NCI-H82 (cell line): Measurements from ENCODE around the gene NFIA.

Experiments
- DNase-seq: peaks from one replicate; lab custom pipeline; 2025; lab: John Stamatoyannopoulos, UW

Gene NFIA

DNA sequence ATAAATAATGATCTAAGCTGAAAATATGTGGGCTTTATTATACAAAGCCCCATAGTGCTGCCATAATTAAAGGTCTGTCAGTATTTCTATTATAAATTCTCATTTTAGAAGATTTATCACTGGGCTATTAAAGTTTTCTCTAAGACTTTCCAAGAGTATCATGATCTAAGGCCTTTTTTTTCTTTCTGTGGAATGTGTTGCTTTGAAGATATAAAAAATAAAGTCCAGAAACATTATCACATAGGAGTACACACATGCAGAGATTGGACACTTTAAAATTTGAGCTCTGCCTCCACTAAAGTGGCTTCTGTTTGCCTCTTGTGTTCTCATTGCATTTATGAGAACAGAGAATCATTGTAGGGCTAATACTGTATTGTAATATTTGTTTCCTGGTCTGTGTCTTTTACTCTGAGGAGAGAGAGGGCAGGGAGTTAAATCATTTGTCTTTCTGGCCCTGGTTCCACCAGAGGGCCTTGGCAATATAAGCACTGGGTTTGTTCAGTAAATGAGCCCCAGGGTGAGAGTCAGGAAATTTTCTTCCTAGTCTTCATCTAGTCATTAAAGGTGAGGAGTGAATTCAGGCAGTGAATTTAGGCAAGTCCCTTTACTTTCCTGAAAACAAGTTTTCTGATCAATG lies 70.2 kb downstream of the NFIA start:
- DNase-seq = no peak

- no peak for DNase-seq
Observed at GRCh38 chr1:61156576-61157467, 74.5 kb downstream of the NFIA start.

- no peak for DNase-seq
Observed at GRCh38 chr1:61157468-61157987, 75.2 kb downstream of the NFIA start.

GRCh38 chr1:61158591-61158990 lies 76.2 kb downstream of the NFIA start:
- no peak for DNase-seq

GRCh38 chr1:61160526-61160925 lies 78.2 kb downstream of the NFIA start:
- no peak for DNase-seq

DNA sequence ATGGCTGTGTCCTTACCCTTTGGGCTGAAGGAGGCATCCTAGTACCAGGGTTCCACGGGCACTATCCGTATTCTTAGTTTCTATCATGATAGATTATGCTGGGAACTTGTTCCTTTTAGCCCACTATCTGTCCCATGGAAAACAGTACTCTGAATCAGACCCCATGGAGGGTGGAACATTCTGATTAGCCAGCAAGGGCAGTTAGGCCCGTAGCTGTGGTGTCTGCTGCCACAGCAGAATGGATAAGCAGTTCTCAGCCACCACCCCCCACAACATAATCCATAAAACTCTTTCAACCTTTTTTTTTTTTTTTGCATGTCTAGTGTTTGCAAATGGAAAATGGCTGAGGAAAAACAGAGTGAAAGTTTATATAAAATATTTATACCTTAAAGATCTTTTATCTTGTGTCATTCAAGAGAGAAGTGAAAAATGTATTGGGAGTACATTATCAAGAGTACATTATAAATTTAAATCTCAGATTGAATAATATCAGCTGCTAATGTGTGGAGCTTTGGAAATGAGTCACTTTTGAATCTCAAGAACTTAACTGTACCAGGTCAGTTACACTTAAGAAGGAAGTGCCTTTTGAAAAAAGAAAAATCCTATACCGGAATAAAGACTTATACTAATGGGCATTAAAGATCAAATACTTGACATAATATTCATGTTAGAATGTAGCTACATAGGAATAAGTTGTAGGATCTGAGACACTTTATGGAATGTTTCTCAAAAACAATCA lies 80.3 kb downstream of the NFIA start:
- no peak for DNase-seq

DNA sequence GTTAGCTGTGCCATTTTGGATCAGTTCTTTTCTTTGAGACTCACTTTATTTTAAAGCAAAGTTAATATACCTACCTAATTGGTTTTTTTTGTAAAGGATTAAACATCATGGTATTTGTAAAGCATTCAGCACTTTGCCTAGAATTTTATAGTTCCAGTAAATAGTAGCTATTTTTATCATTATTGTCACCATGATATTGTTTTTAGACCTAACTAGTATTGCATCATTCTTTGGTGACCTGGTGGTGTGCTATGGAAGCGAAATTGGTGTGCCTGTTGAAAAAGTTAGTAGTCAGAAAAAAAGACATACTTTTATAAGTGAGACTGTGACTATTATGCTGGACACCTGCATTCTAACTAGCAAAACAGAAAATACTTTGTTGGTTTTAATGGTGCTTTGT lies 81.0 kb downstream of the NFIA start:
- no peak for DNase-seq

- no peak for DNase-seq
Observed at GRCh38 chr1:61165402-61165801, 83.0 kb downstream of the NFIA start.

DNA sequence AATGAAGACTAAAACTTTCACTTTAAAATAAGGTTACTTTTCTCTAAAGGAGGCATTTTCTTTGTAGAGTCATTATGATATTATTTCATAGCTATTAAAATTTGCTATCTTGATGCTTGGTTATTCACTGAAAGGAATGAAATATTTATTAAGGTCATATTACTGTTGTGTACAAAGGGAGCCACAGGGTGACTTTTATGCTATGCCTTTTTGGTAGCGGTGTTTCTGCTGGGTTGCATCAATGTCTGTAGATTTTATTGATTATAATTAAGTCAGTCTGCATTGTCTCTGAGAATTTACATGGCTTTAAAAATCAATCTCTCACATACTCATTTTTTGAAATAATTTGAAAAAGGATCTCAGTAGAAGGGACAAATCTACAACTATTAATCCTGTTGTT lies 84.9 kb downstream of the NFIA start:
- DNase-seq = no peak

GRCh38 chr1:61169045-61169444 lies 86.7 kb downstream of the NFIA start:
- DNase-seq = no peak

DNA sequence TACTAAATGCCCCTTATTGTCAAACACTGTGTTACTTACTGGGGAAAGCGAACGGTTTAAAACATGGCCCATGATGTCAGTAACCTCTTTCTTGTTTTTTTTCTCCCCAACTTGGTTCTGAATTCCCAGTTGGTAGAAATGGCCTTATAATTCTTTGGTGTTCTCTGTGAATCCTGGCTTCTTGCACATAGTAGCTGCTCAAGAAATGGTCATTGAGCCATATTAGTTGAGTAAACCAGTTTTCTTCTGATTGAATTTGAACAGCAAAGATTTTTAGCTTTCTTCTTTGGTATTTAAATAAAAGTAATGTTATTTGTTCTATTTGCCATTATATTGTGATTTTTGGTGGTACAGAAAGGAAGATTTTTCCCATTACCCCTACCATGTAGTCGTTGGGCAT lies 87.3 kb downstream of the NFIA start:
- DNase-seq = no peak

DNA sequence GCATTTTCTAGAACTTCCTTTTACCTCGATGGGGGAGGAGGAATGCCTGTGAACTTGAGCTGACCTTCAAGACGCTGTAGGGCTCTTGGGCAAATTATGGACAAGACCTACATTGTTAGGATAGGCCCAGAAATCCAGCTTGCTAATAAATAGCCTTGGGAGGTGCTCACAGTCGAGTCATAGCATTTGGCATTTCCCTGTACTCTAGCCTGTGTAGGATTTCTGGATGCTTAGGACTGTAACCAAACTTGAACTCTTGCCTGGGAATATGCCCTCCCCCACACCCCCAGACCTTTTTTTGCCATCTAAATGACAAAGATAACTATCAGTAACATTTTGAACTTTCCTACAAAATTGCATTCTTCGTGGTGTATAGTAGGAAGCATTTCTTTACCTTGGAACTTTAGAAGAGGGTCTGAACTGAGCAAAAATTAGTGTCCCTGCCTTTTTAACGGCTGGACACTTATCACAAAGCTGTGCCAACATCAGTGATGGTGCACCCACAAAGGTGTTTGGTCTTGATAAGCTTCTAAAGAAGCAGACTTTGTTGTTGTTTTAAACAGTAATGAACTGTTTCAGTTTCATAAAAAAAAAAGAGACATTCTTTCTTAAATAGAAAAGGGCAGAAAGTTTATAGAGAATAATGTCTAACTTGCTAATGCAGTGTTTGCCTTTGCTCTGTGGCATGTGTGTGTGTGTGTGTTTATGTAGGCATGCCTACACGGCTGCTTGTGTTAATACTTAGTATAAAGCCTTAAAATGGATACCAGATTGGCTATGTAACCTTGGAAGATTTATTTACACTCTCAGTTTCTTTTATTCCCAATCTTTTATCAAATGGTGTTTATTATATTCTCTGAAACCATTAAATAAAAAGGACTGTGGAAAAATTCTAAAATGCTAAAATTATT lies 88.2 kb downstream of the NFIA start:
- DNase-seq = no peak

GRCh38 chr1:61171346-61171745 lies 89.0 kb downstream of the NFIA start:
- DNase-seq = no peak

DNA sequence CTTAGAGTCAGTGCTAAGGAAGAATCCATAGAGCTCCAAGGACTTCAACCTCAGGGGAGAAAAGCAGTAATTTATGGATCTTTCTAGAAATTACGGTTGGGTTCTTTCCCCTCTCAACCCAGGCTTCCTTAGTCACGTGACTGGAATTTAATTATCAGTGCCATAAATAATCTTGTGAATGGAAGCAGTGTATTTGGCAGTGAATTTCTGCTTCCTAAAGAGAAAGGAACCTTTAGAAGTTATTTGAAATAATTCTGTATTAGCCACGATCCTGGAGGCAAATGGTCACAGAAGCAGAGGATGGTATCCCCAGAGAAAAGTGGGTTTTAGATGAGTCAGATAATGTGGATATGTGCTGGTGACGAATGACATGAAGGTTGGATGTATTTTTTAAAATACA lies 89.6 kb downstream of the NFIA start:
- DNase-seq = no peak

GRCh38 chr1:61173118-61173517 lies 90.8 kb downstream of the NFIA start:
- no peak for DNase-seq

- DNase-seq = no peak
Observed at GRCh38 chr1:61174060-61174795, 91.9 kb downstream of the NFIA start.

DNA sequence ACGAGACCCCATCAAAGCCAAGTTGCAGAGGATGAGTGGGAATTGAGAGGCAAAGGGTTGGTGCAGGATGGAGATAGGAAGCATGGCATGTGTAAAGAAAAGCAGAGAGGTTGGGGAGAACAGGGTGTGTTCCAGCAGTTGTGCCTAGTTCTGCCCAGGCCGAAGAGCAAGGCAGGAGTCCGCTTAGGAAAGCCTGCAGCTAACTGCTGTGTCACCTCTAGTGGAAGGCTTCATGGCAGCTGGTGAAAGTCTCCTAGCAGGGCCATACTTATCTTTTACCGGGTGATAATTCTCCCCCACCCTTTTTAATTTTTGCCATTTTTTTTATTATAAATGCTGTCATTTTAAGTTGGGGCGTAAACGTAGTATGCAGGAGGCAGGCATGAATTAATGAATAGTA lies 93.6 kb downstream of the NFIA start:
- DNase-seq = no peak

- DNase-seq = no peak
Observed at GRCh38 chr1:61181067-61182038, 99.0 kb downstream of the NFIA start.

- peak; percentile 10 for DNase-seq
Observed at GRCh38 chr1:61182049-61182448, 99.7 kb downstream of the NFIA start.

DNA sequence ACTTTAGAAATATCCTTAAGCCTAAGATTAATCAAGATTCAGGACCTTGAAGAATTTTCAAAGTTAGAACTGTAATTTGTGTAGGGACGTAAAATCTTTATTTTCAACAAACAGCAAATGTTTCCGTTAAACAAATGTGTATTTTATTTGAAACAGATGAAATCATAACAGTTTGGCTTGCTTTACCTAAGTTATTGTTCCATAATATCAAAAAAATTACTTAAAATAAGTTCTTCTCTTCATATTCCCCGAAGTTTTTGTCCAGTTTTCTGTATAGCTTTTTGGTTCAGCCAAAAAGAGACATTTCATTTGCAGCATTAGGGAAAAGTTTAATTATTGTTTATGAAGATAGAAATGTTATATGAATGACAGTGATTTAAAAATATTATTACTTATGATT lies 100.1 kb downstream of the NFIA start:
- no peak for DNase-seq
